Neural crest cell (in vitro differentiated cells): ENCODE results near the gene LARP7. TPM values are rescaled to one million over a fixed set of nuclear protein-coding genes. Genes with fewer than 3 reads are reported as not detected.

Source experiments
- DNase-seq: peaks from one replicate; pipeline ENCODE4 v3.0.0; 2021; ENCODE audit warnings: low read depth, mixed read lengths, low spot score
- H3K27ac Mint-ChIP-seq: one replicate; pipeline ENCODE4 v1.8.0; 2021; ENCODE audit warnings: mild to moderate bottlenecking, mixed read lengths; ENCODE audit not compliant: unreplicated experiment
- H3K27me3 Mint-ChIP-seq: 2 replicates; pipeline ENCODE4 v1.8.0; 2021; ENCODE audit warnings: low read depth, mild to moderate bottlenecking, mixed read lengths
- H3K36me3 Mint-ChIP-seq: 2 replicates; pipeline ENCODE4 v1.8.0; 2021; ENCODE audit warnings: low read depth, mild to moderate bottlenecking, mixed read lengths
- H3K4me1 Mint-ChIP-seq: 2 replicates; pipeline ENCODE4 v1.8.0; 2021; ENCODE audit warnings: mixed read lengths
- H3K4me3 Mint-ChIP-seq: one replicate; pipeline ENCODE4 v1.8.0; 2021; ENCODE audit warnings: mild to moderate bottlenecking, mixed read lengths
- H3K9me3 Mint-ChIP-seq: 2 replicates; pipeline ENCODE4 v1.8.0; 2021; ENCODE audit warnings: mixed read lengths
- CTCF ChIP-seq: fragments of 200-600 bp; sonication (generic); conservative IDR thresholded peaks from 2 replicates; pipeline ENCODE4 v1.5.0; 2021; ENCODE audit warnings: antibody characterized with exemption, mild to moderate bottlenecking
- total RNA-seq: library from RNA; stranded (reverse); gene quantifications from 2 replicates; pipeline ENCODE4 v1.2.1, GENCODE V29; 2021

The LARP7 gene
- total RNA-seq, 1 donor from 2014 or later, result 50.0 TPM

GRCh38 chr4:112647785-112648184 lies 10.8 kb downstream of the LARP7 start:
- Mint-ChIP-seq H3K9me3 (no peaks in the 10 kb centered on the region), H3K36me3 (peaks cover 5% of the 10 kb centered on the region), H3K4me1 (peaks cover 9% of the 10 kb centered on the region), H3K27ac (no peak overlapping the region), H3K4me3 (no peak overlapping the region), H3K27me3 (no peaks in the 10 kb centered on the region)
- TF ChIP-seq CTCF, result no peak
- DNase-seq, result no peak

DNA sequence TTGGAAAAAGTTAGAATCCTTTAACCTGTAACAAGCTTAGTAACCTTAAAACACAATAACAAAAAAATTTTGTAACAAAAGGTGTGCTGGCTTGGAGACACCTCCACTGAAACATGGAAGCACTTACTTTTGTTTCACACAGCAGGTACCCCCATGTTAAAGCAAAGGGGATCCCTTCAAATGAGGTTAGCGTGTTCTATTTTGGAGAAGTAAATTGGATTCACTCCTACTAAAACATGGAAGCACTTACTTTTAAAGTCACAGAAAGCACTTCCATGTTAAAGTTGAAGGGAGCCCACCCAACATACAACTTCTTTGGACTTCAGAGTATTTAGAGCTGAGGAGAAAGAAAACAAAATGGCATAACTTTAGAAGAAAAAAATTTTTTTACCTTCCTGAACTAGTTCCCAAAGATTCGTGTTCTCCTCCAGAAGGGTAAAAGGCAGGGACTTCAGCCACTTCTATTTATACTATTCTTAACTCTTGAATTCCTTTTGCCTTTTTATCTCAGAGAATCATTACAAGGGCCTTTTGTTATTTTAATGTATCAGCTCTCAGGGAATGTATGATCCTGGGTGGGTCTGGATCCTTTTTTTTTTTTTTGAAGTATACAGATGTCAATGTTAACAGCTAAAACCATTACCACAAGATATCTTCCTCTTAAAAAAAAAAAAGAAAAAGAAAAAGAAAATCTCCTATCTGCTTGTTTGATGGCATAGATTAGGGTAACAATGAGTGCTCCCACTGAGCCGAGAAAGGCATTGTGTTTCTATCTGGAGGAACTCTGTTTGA lies 11.5 kb downstream of the LARP7 start:
- Mint-ChIP-seq H3K27me3 (no peaks in the 10 kb centered on the region), H3K36me3 (peaks cover 5% of the 10 kb centered on the region), H3K27ac (no peak overlapping the region), H3K4me1 (peaks cover 9% of the 10 kb centered on the region), H3K4me3 (no peak overlapping the region), H3K9me3 (no peaks in the 10 kb centered on the region)
- no peak for DNase-seq
- TF ChIP-seq CTCF, result no peak

GRCh38 chr4:112649055-112649408 lies 12.1 kb downstream of the LARP7 start:
- Mint-ChIP-seq H3K4me3 (no peak overlapping the region), H3K27ac (no peak overlapping the region)

DNA sequence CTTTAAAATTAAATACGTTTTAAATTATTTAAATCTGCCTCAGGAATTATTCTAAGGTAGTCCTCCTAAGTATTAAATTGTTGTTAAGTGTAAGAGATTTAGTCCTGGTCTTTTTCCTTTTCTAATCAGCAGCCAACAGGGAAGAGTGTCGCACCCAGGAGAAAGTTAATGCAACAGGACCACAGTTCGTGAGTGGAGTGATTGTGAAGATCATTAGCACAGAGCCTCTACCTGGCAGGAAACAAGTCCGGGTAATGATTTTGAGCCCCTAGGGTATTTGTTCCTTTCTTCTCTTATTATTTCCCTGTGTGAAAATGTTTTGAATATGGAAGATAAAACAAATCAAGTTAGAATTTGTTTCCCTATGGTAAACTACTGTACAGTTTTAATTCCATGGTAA lies 13.4 kb downstream of the LARP7 start:
- H3K36me3 Mint-ChIP-seq, result peaks cover 5% of the 10 kb centered on the region
- no peak for DNase-seq
- peaks cover 9% of the 10 kb centered on the region for H3K4me1 Mint-ChIP-seq
- no peaks in the 10 kb centered on the region for H3K27me3 Mint-ChIP-seq
- no peaks in the 10 kb centered on the region for H3K9me3 Mint-ChIP-seq
- H3K4me3 Mint-ChIP-seq, result no peak overlapping the region
- H3K27ac Mint-ChIP-seq, result no peak overlapping the region
- no peak for TF ChIP-seq CTCF

More at GRCh38 chr4:112649055-112649408, 12.1 kb downstream of the LARP7 start:
- no peaks in the 10 kb centered on the region for H3K9me3 Mint-ChIP-seq
- peaks cover 5% of the 10 kb centered on the region for H3K36me3 Mint-ChIP-seq
- TF ChIP-seq CTCF, result no peak
- DNase-seq, result no peak
- no peaks in the 10 kb centered on the region for H3K27me3 Mint-ChIP-seq
- peaks cover 9% of the 10 kb centered on the region for H3K4me1 Mint-ChIP-seq

GRCh38 chr4:112651641-112652040 lies 14.7 kb downstream of the LARP7 start:
- Mint-ChIP-seq H3K27me3 (no peaks in the 10 kb centered on the region), H3K36me3 (peaks cover 10% of the 10 kb centered on the region), H3K9me3 (no peaks in the 10 kb centered on the region), H3K4me3 (no peak overlapping the region), H3K4me1 (peaks cover 9% of the 10 kb centered on the region), H3K27ac (no peak overlapping the region)
- DNase-seq, result no peak
- TF ChIP-seq CTCF, result no peak
